ENCODE measurements around the gene TUBA3D. TPM values are rescaled to one million over a fixed set of nuclear protein-coding genes. Genes with fewer than 3 reads are reported as not detected.
"Not testable (repeated sequence)": the region's sequence is repeated elsewhere in the genome, so short reads cannot be mapped to it uniquely, and the experiment has no call there.

The TUBA3D gene
- total and polyA plus RNA-seq, 2 of the 13 experiments (the other 11 are each of a cell fraction or from before 2014, with no cell fraction given), result not detected

- TF ChIP-seq THAP9 (CRISPR knock-in tag; IDR thresholded peaks at IDR 0.05; ENCODE audit: borderline replicate concordance), result no peak
- TF ChIP-seq, protein P1, sequence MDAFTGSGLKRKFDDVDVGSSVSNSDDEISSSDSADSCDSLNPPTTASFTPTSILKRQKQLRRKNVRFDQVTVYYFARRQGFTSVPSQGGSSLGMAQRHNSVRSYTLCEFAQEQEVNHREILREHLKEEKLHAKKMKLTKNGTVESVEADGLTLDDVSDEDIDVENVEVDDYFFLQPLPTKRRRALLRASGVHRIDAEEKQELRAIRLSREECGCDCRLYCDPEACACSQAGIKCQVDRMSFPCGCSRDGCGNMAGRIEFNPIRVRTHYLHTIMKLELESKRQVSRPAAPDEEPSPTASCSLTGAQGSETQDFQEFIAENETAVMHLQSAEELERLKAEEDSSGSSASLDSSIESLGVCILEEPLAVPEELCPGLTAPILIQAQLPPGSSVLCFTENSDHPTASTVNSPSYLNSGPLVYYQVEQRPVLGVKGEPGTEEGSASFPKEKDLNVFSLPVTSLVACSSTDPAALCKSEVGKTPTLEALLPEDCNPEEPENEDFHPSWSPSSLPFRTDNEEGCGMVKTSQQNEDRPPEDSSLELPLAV (CRISPR knock-in tag; conservative IDR thresholded peaks at IDR 0.05; ENCODE audit: low read depth), result no peak
- TF ChIP-seq NPAS2 (CRISPR knock-in tag; IDR thresholded peaks at IDR 0.05; ENCODE audit: borderline replicate concordance), result no peak
- TF ChIP-seq SOX5 (CRISPR knock-in tag; IDR thresholded peaks at IDR 0.05; ENCODE audit: borderline replicate concordance), result no peak
- TF ChIP-seq NR2C2 (CRISPR knock-in tag; IDR thresholded peaks at IDR 0.05; ENCODE audit: borderline replicate concordance), result no peak
- no peak for TF ChIP-seq ZNF556 (CRISPR knock-in tag; IDR thresholded peaks at IDR 0.05; ENCODE audit: borderline replicate concordance)
- TF ChIP-seq SOX13 (IDR thresholded peaks at IDR 0.05), result no peak
- TF ChIP-seq SOX13 (CRISPR knock-in tag; conservative IDR thresholded peaks at IDR 0.05 in 1 of 2, IDR thresholded peaks at IDR 0.05 in 1 of 2), result no peak
These were observed 41.4 kb downstream of the TUBA3D start (continued) for GRCh38 chr2:131517106-131517831.

GRCh38 chr2:131517856-131518255 lies 41.9 kb downstream of the TUBA3D start:
- in situ Hi-C loops (cut with HindIII; ENCODE audit: extremely low pct_ligation_motif_present, low pct_unique_long_range_greater_than_20kb), result not testable (repeated sequence)

DNA sequence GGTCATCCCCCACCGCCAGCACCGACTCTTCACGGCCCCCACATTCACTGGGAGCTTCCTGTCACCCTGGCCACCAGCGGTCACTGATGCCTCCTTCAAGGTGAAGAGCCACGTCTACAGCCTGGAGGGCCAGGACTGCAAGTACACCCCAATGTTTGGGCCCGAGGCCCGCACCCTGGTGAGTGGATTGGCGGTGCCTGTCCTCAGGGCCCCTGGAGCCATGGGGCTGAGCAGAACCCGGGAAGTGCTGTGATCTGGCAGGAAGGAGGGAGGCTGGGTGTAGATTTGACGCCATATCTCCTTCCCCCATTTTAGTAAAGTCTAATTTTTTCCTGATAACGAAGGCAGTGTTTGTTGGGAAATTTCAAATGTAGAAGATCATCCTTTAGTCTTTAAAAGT lies 42.6 kb downstream of the TUBA3D start:
- H3K4me3 ChIP-seq (replicated peaks in 1 of 3; ENCODE audit: insufficient read depth in 1 of 3, low read depth in 2 of 3, low read length in 3 of 3); ATAC-seq; POLR2A ChIA-PET; FAIRE-seq; DNase-seq (ENCODE audit: low spot score); in situ Hi-C loops (cut with HindIII; ENCODE audit: extremely low pct_ligation_motif_present, low pct_unique_long_range_greater_than_20kb); H3K4me2 ChIP-seq (ENCODE audit: low read depth, low read length); BruUV-seq (replicated peaks); H3K79me2 ChIP-seq (ENCODE audit: insufficient read depth, low read length); CTCF ChIA-PET (ENCODE audit: low intra/inter-chr PET ratio, low total read pairs); H3K9ac ChIP-seq (ENCODE audit: insufficient read depth, low read depth, low read length); H4K20me1 ChIP-seq (ENCODE audit: insufficient read depth, low read length); H3K27ac ChIP-seq (ENCODE audit: extremely low read length, insufficient read depth, low read length); H2AFZ ChIP-seq (ENCODE audit: low read length); H3K27me3 ChIP-seq (ENCODE audit: control insufficient read depth in 1 of 2, insufficient read depth in 2 of 2, low read length in 2 of 2); intact Hi-C loops (cut with micrococcal nuclease; ENCODE audit: unreplicated experiment); H3K9me3 ChIP-seq (ENCODE audit: low read length): not testable (repeated sequence)
- 96% methylated on average over 4 of the region's 11 CpGs for WGBS (ENCODE audit: low lambda C conversion rate)
- H3K36me3 ChIP-seq (replicated peaks in 1 of 2; ENCODE audit: control insufficient read depth in 1 of 2, insufficient read depth in 2 of 2, low read length in 2 of 2), result peaks cover 21 to 24% of the 10 kb centered on the region in 2 experiments; a peak in 4 of 5 replicates
- peaks cover 11% of the 10 kb centered on the region for H3K4me1 ChIP-seq (ENCODE audit: insufficient read depth, low read length)

More at GRCh38 chr2:131517856-131518255, 41.9 kb downstream of the TUBA3D start:
- CTCF ChIA-PET (ENCODE audit: low intra/inter-chr PET ratio, low total read pairs); intact Hi-C loops (cut with micrococcal nuclease; ENCODE audit: unreplicated experiment); H3K9me3 ChIP-seq (ENCODE audit: low read length); H3K27me3 ChIP-seq (ENCODE audit: control insufficient read depth in 1 of 2, insufficient read depth in 2 of 2, low read length in 2 of 2); DNase-seq (ENCODE audit: low spot score); H3K9ac ChIP-seq (ENCODE audit: insufficient read depth, low read depth, low read length); ATAC-seq; BruUV-seq (replicated peaks); H3K27ac ChIP-seq (ENCODE audit: extremely low read length, insufficient read depth, low read length); H4K20me1 ChIP-seq (ENCODE audit: insufficient read depth, low read length); FAIRE-seq; H3K79me2 ChIP-seq (ENCODE audit: insufficient read depth, low read length); H3K4me2 ChIP-seq (ENCODE audit: low read depth, low read length); H2AFZ ChIP-seq (ENCODE audit: low read length); H3K4me3 ChIP-seq (replicated peaks in 1 of 3; ENCODE audit: insufficient read depth in 1 of 3, low read depth in 2 of 3, low read length in 3 of 3); POLR2A ChIA-PET: not testable (repeated sequence)
- peaks cover 11% of the 10 kb centered on the region for H3K4me1 ChIP-seq (ENCODE audit: insufficient read depth, low read length)
- peaks cover 22 to 24% of the 10 kb centered on the region in 2 experiments; a peak in 4 of 5 replicates for H3K36me3 ChIP-seq (replicated peaks in 1 of 2; ENCODE audit: control insufficient read depth in 1 of 2, insufficient read depth in 2 of 2, low read length in 2 of 2)
- 60% methylated on average over 2 of the region's 16 CpGs for WGBS (ENCODE audit: low lambda C conversion rate)

All from HepG2 (cell line).